Mucosa of rectum (tissue), 2 donors: Measurements from ENCODE around the gene SESN3.
"Not testable (repeated sequence)": the region's sequence is repeated elsewhere in the genome, so short reads cannot be mapped to it uniquely, and the experiment has no call there.

Source experiments
- H3K27ac ChIP-seq, 2 donors: one replicate each; pipeline ENCODE4 v1.7.0; 2013; ENCODE audit warnings: inconsistent platforms in 2 of 2, low read depth in 2 of 2, low read length in 2 of 2
- H3K27me3 ChIP-seq, 2 donors: one replicate each; pipeline ENCODE4 v1.7.0; 2013; ENCODE audit warnings: low read length in 2 of 2; ENCODE audit not compliant: control insufficient read depth in 2 of 2, insufficient read depth in 2 of 2
- H3K36me3 ChIP-seq, 2 donors: one replicate each; pipeline ENCODE4 v1.7.0; 2013; ENCODE audit warnings: low read length in 2 of 2; ENCODE audit not compliant: control insufficient read depth in 2 of 2, insufficient read depth in 2 of 2
- H3K4me1 ChIP-seq, 2 donors: one replicate each; pipeline ENCODE4 v1.7.0; 2013; ENCODE audit warnings: low read length in 2 of 2, mild to moderate bottlenecking in 1 of 2; ENCODE audit not compliant: control insufficient read depth in 2 of 2, insufficient read depth in 2 of 2
- H3K4me3 ChIP-seq, 2 donors: one replicate each; pipeline ENCODE4 v1.7.0; 2013; ENCODE audit warnings: low read length in 2 of 2
- H3K9ac ChIP-seq, 2 donors: one replicate each; pipeline ENCODE4 v1.7.0; 2013; ENCODE audit warnings: low read length in 2 of 2, low read depth in 1 of 2, mild to moderate bottlenecking in 1 of 2
- H3K9me3 ChIP-seq, 2 donors: one replicate each; pipeline ENCODE4 v1.7.0; 2013; ENCODE audit warnings: low read length in 2 of 2; ENCODE audit not compliant: control insufficient read depth in 2 of 2
- donor health status: healthy.
- donor health status: Normal muscosa, but diverticular disease.

Gene SESN3

GRCh38 chr11:95222817-95223216 lies 8.2 kb downstream of the SESN3 start:
- Histone ChIP-seq H3K27me3 (no peaks in the 10 kb centered on the region), H3K4me1 (no peaks in the 10 kb centered on the region), H3K4me3 (no peak overlapping the region), H3K36me3 (no peaks in the 10 kb centered on the region), H3K27ac (no peak overlapping the region), H3K9ac (no peak overlapping the region), H3K9me3 (no peaks in the 10 kb centered on the region)

- no peak overlapping the region for H3K4me3 ChIP-seq
- H3K9ac ChIP-seq: no peak overlapping the region
- H3K27me3 ChIP-seq: no peaks in the 10 kb centered on the region
- no peak overlapping the region for H3K27ac ChIP-seq
- H3K9me3 ChIP-seq: no peaks in the 10 kb centered on the region
- no peaks in the 10 kb centered on the region for H3K4me1 ChIP-seq
- no peaks in the 10 kb centered on the region for H3K36me3 ChIP-seq
These were observed 11.4 kb downstream of the SESN3 start for GRCh38 chr11:95219599-95219998.

- Histone ChIP-seq H3K9me3 (no peaks in the 10 kb centered on the region), H3K4me1 (no peaks in the 10 kb centered on the region), H3K27ac (no peak overlapping the region), H3K36me3 (no peaks in the 10 kb centered on the region), H3K9ac (no peak overlapping the region), H3K27me3 (no peaks in the 10 kb centered on the region), H3K4me3 (no peak overlapping the region)
These were observed 12.9 kb downstream of the SESN3 start for GRCh38 chr11:95218149-95218548.

GRCh38 chr11:95212609-95213008 lies 18.4 kb downstream of the SESN3 start:
- H3K9me3 ChIP-seq: no peaks in the 10 kb centered on the region
- H3K4me3 ChIP-seq: no peak overlapping the region
- H3K9ac ChIP-seq: no peak overlapping the region
- H3K4me1 ChIP-seq: no peaks in the 10 kb centered on the region
- no peak overlapping the region for H3K27ac ChIP-seq
- no peaks in the 10 kb centered on the region for H3K27me3 ChIP-seq
- no peaks in the 10 kb centered on the region for H3K36me3 ChIP-seq

- H3K4me3 ChIP-seq, H3K27me3 ChIP-seq, H3K27ac ChIP-seq, H3K9me3 ChIP-seq, H3K4me1 ChIP-seq, H3K36me3 ChIP-seq, H3K9ac ChIP-seq: not testable (repeated sequence)
These were observed 21.5 kb downstream of the SESN3 start for GRCh38 chr11:95209535-95209934.

- Histone ChIP-seq H3K27ac (no peak overlapping the region), H3K4me3 (no peak overlapping the region), H3K9me3 (no peaks in the 10 kb centered on the region), H3K36me3 (no peaks in the 10 kb centered on the region), H3K4me1 (no peaks in the 10 kb centered on the region), H3K9ac (no peak overlapping the region), H3K27me3 (no peaks in the 10 kb centered on the region)
These were observed 30.1 kb downstream of the SESN3 start for GRCh38 chr11:95200781-95201457.

GRCh38 chr11:95195831-95196230 lies 35.2 kb downstream of the SESN3 start:
- H3K4me1 ChIP-seq: no peaks in the 10 kb centered on the region
- H3K36me3 ChIP-seq: peaks cover 3 to 5% of the 10 kb centered on the region in 2 donors
- H3K9ac ChIP-seq: no peak overlapping the region
- no peak overlapping the region for H3K4me3 ChIP-seq
- no peaks in the 10 kb centered on the region for H3K27me3 ChIP-seq
- H3K9me3 ChIP-seq: no peaks in the 10 kb centered on the region
- H3K27ac ChIP-seq: no peak overlapping the region

GRCh38 chr11:95193541-95193940 lies 37.5 kb downstream of the SESN3 start:
- Histone ChIP-seq H3K27ac (no peak overlapping the region), H3K4me1 (no peaks in the 10 kb centered on the region), H3K9ac (no peak overlapping the region), H3K27me3 (no peaks in the 10 kb centered on the region), H3K9me3 (no peaks in the 10 kb centered on the region), H3K36me3 (peaks cover 5 to 12% of the 10 kb centered on the region in 2 donors), H3K4me3 (no peak overlapping the region)

GRCh38 chr11:95192717-95193116 lies 38.3 kb downstream of the SESN3 start:
- Histone ChIP-seq H3K9me3 (no peaks in the 10 kb centered on the region), H3K4me3 (no peak overlapping the region), H3K9ac (no peak overlapping the region), H3K36me3 (peaks cover 5 to 12% of the 10 kb centered on the region in 2 donors), H3K27ac (no peak overlapping the region), H3K27me3 (no peaks in the 10 kb centered on the region), H3K4me1 (no peaks in the 10 kb centered on the region)

GRCh38 chr11:95187723-95188122 lies 43.3 kb downstream of the SESN3 start:
- Histone ChIP-seq H3K9me3 (no peaks in the 10 kb centered on the region), H3K27ac (no peak overlapping the region), H3K4me1 (no peaks in the 10 kb centered on the region), H3K4me3 (no peak overlapping the region), H3K27me3 (no peaks in the 10 kb centered on the region), H3K36me3 (peaks cover 10 to 19% of the 10 kb centered on the region in 2 donors), H3K9ac (no peak overlapping the region)

GRCh38 chr11:95182397-95182796 lies 48.6 kb downstream of the SESN3 start:
- Histone ChIP-seq H3K27me3 (no peaks in the 10 kb centered on the region), H3K4me3 (no peak overlapping the region), H3K4me1 (no peaks in the 10 kb centered on the region), H3K9ac (no peak overlapping the region), H3K9me3 (no peaks in the 10 kb centered on the region), H3K36me3 (peaks cover 14 to 18% of the 10 kb centered on the region in 2 donors), H3K27ac (no peak overlapping the region)
